ENCODE data around the gene NT5C3A.
A peak's percentile ranks its signal among the peaks of the same experiment; 100 is the strongest.
"Not testable (repeated sequence)": the region's sequence is repeated elsewhere in the genome, so short reads cannot be mapped to it uniquely, and the experiment has no call there.

The NT5C3A gene

GRCh38 chr7:33107136-33108066 is 44.8 kb upstream of the NT5C3A start:
- no peak for DNase-seq
- no peak overlapping the region for H3K27ac ChIP-seq
- TF ChIP-seq, protein P1, sequence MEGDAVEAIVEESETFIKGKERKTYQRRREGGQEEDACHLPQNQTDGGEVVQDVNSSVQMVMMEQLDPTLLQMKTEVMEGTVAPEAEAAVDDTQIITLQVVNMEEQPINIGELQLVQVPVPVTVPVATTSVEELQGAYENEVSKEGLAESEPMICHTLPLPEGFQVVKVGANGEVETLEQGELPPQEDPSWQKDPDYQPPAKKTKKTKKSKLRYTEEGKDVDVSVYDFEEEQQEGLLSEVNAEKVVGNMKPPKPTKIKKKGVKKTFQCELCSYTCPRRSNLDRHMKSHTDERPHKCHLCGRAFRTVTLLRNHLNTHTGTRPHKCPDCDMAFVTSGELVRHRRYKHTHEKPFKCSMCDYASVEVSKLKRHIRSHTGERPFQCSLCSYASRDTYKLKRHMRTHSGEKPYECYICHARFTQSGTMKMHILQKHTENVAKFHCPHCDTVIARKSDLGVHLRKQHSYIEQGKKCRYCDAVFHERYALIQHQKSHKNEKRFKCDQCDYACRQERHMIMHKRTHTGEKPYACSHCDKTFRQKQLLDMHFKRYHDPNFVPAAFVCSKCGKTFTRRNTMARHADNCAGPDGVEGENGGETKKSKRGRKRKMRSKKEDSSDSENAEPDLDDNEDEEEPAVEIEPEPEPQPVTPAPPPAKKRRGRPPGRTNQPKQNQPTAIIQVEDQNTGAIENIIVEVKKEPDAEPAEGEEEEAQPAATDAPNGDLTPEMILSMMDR (IDR thresholded peaks at IDR 0.05) = peak in 1 of 2 experiments; percentile 21
- H3K27me3 ChIP-seq = no peaks in the 10 kb centered on the region
- peaks cover 10 to 14% (median 11%) of the 10 kb centered on the region in 3 donors for H3K36me3 ChIP-seq
- H3K4me1 ChIP-seq = peaks cover 0 to 37% (median 28%) of the 10 kb centered on the region in 4 donors
- intact Hi-C loops (cut with DNase I; ENCODE audit: low total_unique reads) = loop anchor here (5.0 kb wide), 1 partner anchor 40 kb away; no protein-coding TSS in a partner anchor
- no peaks in the 10 kb centered on the region for H3K9me3 ChIP-seq
- H3K4me3 ChIP-seq = peak overlapping the region; percentile 91 to 99

GRCh38 chr7:33101906-33102305 is 39.3 kb upstream of the NT5C3A start:
- H3K9me3 ChIP-seq = no peaks in the 10 kb centered on the region
- no peaks in the 10 kb centered on the region for H3K27me3 ChIP-seq
- intact Hi-C loops (cut with DNase I; ENCODE audit: low total_unique reads) = no loop called here
- DNase-seq = no peak
- peaks cover 0 to 20% (median 6%) of the 10 kb centered on the region in 4 donors for H3K4me1 ChIP-seq
- TF ChIP-seq, protein P1 (IDR thresholded peaks at IDR 0.05) = no peak
- H3K4me3 ChIP-seq = no peak overlapping the region
- H3K27ac ChIP-seq = no peak overlapping the region
- H3K36me3 ChIP-seq = peaks cover 39 to 60% (median 53%) of the 10 kb centered on the region in 3 donors

GRCh38 chr7:33100770-33101169 is 38.2 kb upstream of the NT5C3A start:
- intact Hi-C loops (cut with DNase I; ENCODE audit: low total_unique reads) = no loop called here
- Histone ChIP-seq H3K36me3 (peaks cover 51 to 71% (median 64%) of the 10 kb centered on the region in 3 donors), H3K4me3 (no peak overlapping the region), H3K9me3 (no peaks in the 10 kb centered on the region), H3K27ac (no peak overlapping the region), H3K4me1 (peaks cover 0 to 11% (median 0%) of the 10 kb centered on the region in 4 donors), H3K27me3 (no peaks in the 10 kb centered on the region)
- TF ChIP-seq, protein P1 (IDR thresholded peaks at IDR 0.05) = no peak
- DNase-seq = no peak

- Histone ChIP-seq H3K36me3 (peaks cover 62 to 83% (median 78%) of the 10 kb centered on the region in 3 donors), H3K4me1 (peaks cover 0 to under 1% (median 0%) of the 10 kb centered on the region in 4 donors), H3K9me3 (no peaks in the 10 kb centered on the region), H3K27ac (no peak overlapping the region), H3K27me3 (no peaks in the 10 kb centered on the region), H3K4me3 (no peak overlapping the region)
- TF ChIP-seq, protein P1 (IDR thresholded peaks at IDR 0.05) = no peak
- no peak for DNase-seq
- intact Hi-C loops (cut with DNase I; ENCODE audit: low total_unique reads) = no loop called here
Observed at GRCh38 chr7:33099154-33099940, 36.8 kb upstream of the NT5C3A start.

GRCh38 chr7:33094745-33095275 is 32.2 kb upstream of the NT5C3A start:
- H3K36me3 ChIP-seq = peaks cover 49 to 65% (median 58%) of the 10 kb centered on the region in 3 donors
- DNase-seq; intact Hi-C loops (cut with DNase I; ENCODE audit: low total_unique reads): not testable (repeated sequence)

More at GRCh38 chr7:33094745-33095275, 32.2 kb upstream of the NT5C3A start:
- not testable (repeated sequence) for H3K4me1 ChIP-seq, H3K27me3 ChIP-seq, H3K9me3 ChIP-seq, H3K4me3 ChIP-seq, H3K27ac ChIP-seq
